WTC11 (cell line): ENCODE measurements around the gene ELMO1. TPM values are rescaled to one million over a fixed set of nuclear protein-coding genes. Genes with fewer than 3 reads are reported as not detected.

ENCODE experiments used
- ATAC-seq: fragments of 200-7000 bp; cut with Tn5 transposase; 2 replicates; pipeline ENCODE4 v1.10.0; 2021; ENCODE audit warnings: mild to moderate bottlenecking, moderate library complexity
- CTCF ChIA-PET: fragments of 300-600 bp; sonication (Branson Sonifier 250); formaldehyde crosslinking; loops from one replicate; lab custom pipeline; 2021; ENCODE audit warnings: antibody characterized with exemption; lab: Charles Lee
- POLR2A ChIA-PET: fragments of 350-600 bp; sonication (Branson Sonifier 250); formaldehyde crosslinking; loops from one replicate; lab custom pipeline; 2021; ENCODE audit warnings: antibody characterized with exemption; lab: Charles Lee
- DNase-seq: peaks from one replicate; pipeline ENCODE4 v3.0.0; 2021; ENCODE audit warnings: low spot score
- H3K27ac Mint-ChIP-seq: 2 replicates; pipeline ENCODE4 v1.8.0; 2021; ENCODE audit warnings: mixed read lengths
- H3K27me3 Mint-ChIP-seq: 2 replicates; pipeline ENCODE4 v1.8.0; 2021; ENCODE audit warnings: low read depth, mild to moderate bottlenecking, moderate library complexity, mixed read lengths
- H3K36me3 Mint-ChIP-seq: 2 replicates; pipeline ENCODE4 v1.8.0; 2021; ENCODE audit warnings: mixed read lengths
- H3K4me1 Mint-ChIP-seq: 2 replicates; pipeline ENCODE4 v1.8.0; 2022; ENCODE audit warnings: mixed read lengths
- H3K4me3 Mint-ChIP-seq: 2 replicates; pipeline ENCODE4 v1.8.0; 2021; ENCODE audit warnings: mild to moderate bottlenecking, moderate library complexity, mixed read lengths
- H3K9me3 Mint-ChIP-seq: 2 replicates; pipeline ENCODE4 v1.8.0; 2021; ENCODE audit warnings: mixed read lengths
- ETV6 ChIP-seq: sonication (generic); formaldehyde crosslinking; IDR thresholded peaks from 2 replicates; pipeline ENCODE4 v1.8.1; 2022; ENCODE audit warnings: mild to moderate bottlenecking, missing genetic modification reagents
- JAZF1 ChIP-seq: fragments of 250-450 bp; sonication (Bioruptor Pico); IDR thresholded peaks from 2 replicates; pipeline ENCODE4 v1.9.0; 2021; ENCODE audit warnings: moderate library complexity, mild to moderate bottlenecking, inconsistent platforms
- OVOL2 ChIP-seq: fragments of 250-450 bp; sonication (Bioruptor Pico); IDR thresholded peaks from 2 replicates; pipeline ENCODE4 v1.9.0; 2021; ENCODE audit warnings: mild to moderate bottlenecking, borderline replicate concordance
- SMAD4 ChIP-seq: sonication (generic); formaldehyde crosslinking; IDR thresholded peaks from 2 replicates; pipeline ENCODE4 v1.8.0; 2022; ENCODE audit warnings: mild to moderate bottlenecking, missing genetic modification reagents
- TEAD1 ChIP-seq: sonication (generic); formaldehyde crosslinking; IDR thresholded peaks from 2 replicates; pipeline ENCODE4 v1.8.0; 2022; ENCODE audit warnings: mild to moderate bottlenecking, missing genetic modification reagents
- TEAD4 ChIP-seq: sonication (generic); formaldehyde crosslinking; IDR thresholded peaks from 2 replicates; pipeline ENCODE4 v1.8.0; 2022; ENCODE audit warnings: mild to moderate bottlenecking, missing genetic modification reagents
- ZNF219 ChIP-seq: sonication (generic); formaldehyde crosslinking; IDR thresholded peaks from 2 replicates; pipeline ENCODE4 v1.8.0; 2023; ENCODE audit warnings: missing genetic modification reagents, mild to moderate bottlenecking, borderline replicate concordance
- ZNF317 ChIP-seq: sonication (generic); formaldehyde crosslinking; IDR thresholded peaks from 2 replicates; pipeline ENCODE4 v1.8.1; 2023; ENCODE audit warnings: low read depth, mild to moderate bottlenecking, moderate library complexity, missing genetic modification reagents, borderline replicate concordance
- ZNF423 ChIP-seq: fragments of 250-450 bp; sonication (Bioruptor Pico); IDR thresholded peaks from 2 replicates; pipeline ENCODE4 v2.1.2; 2022; ENCODE audit warnings: mild to moderate bottlenecking, moderate library complexity
- total RNA-seq: library from RNA; stranded (reverse); gene quantifications from 3 replicates; pipeline ENCODE4 v1.2.3, GENCODE V29; 2021
- TF ChIP-seq, protein P1 (sequence below): sonication (generic); formaldehyde crosslinking; IDR thresholded peaks from 2 replicates; pipeline ENCODE4 v1.8.0; 2023; ENCODE audit warnings: mild to moderate bottlenecking, missing genetic modification reagents
- TF ChIP-seq, protein P2 (sequence below): fragments of 200-600 bp; IDR thresholded peaks from 2 replicates; pipeline ENCODE4 v1.8.0; 2022; ENCODE audit warnings: antibody characterized with exemption
- TF ChIP-seq, protein P3 (sequence below): sonication (generic); formaldehyde crosslinking; IDR thresholded peaks from 2 replicates; pipeline ENCODE4 v1.8.0; 2023; ENCODE audit warnings: missing genetic modification reagents
- TF ChIP-seq, protein P4 (sequence below): sonication (generic); formaldehyde crosslinking; conservative IDR thresholded peaks from 2 replicates; pipeline ENCODE4 v1.8.1; 2022; ENCODE audit warnings: mild to moderate bottlenecking, missing genetic modification reagents
- TF ChIP-seq, protein P5 (sequence below): sonication (generic); formaldehyde crosslinking; IDR thresholded peaks from 2 replicates; pipeline ENCODE4 v1.8.0; 2022; ENCODE audit warnings: mild to moderate bottlenecking, missing genetic modification reagents
- TF ChIP-seq, protein P6 (sequence below): fragments of 250-450 bp; sonication (Bioruptor Pico); IDR thresholded peaks from 2 replicates; pipeline ENCODE4 v1.9.0; 2021; ENCODE audit warnings: mild to moderate bottlenecking, borderline replicate concordance

The ELMO1 gene
- total RNA-seq, 1 experiment from 2014 or later, result 19.4 TPM

DNA sequence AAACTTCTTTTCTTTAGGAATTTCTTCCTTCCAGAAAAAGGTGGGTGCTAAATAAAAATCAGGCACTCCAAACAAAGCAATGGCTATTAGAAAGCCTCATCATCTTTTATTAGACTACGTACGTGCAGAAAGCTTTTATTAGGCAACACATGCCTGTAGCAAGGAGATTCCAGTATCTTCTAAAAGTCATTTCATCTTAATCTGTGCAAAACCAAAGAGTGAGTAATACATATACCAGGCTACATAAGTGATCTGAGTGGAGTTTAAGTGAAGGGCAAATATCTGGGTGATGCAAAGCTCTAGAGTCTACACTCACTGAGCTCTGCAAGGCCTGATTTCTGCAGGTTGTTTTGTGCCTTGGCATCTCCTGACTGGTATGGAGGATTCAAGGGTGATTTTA, 231.7 kb downstream of the ELMO1 start (continued):
- TF ChIP-seq, protein P1, sequence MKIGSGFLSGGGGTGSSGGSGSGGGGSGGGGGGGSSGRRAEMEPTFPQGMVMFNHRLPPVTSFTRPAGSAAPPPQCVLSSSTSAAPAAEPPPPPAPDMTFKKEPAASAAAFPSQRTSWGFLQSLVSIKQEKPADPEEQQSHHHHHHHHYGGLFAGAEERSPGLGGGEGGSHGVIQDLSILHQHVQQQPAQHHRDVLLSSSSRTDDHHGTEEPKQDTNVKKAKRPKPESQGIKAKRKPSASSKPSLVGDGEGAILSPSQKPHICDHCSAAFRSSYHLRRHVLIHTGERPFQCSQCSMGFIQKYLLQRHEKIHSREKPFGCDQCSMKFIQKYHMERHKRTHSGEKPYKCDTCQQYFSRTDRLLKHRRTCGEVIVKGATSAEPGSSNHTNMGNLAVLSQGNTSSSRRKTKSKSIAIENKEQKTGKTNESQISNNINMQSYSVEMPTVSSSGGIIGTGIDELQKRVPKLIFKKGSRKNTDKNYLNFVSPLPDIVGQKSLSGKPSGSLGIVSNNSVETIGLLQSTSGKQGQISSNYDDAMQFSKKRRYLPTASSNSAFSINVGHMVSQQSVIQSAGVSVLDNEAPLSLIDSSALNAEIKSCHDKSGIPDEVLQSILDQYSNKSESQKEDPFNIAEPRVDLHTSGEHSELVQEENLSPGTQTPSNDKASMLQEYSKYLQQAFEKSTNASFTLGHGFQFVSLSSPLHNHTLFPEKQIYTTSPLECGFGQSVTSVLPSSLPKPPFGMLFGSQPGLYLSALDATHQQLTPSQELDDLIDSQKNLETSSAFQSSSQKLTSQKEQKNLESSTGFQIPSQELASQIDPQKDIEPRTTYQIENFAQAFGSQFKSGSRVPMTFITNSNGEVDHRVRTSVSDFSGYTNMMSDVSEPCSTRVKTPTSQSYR (CRISPR knock-in tag), result no peak
- TF ChIP-seq JAZF1, result no peak

DNA sequence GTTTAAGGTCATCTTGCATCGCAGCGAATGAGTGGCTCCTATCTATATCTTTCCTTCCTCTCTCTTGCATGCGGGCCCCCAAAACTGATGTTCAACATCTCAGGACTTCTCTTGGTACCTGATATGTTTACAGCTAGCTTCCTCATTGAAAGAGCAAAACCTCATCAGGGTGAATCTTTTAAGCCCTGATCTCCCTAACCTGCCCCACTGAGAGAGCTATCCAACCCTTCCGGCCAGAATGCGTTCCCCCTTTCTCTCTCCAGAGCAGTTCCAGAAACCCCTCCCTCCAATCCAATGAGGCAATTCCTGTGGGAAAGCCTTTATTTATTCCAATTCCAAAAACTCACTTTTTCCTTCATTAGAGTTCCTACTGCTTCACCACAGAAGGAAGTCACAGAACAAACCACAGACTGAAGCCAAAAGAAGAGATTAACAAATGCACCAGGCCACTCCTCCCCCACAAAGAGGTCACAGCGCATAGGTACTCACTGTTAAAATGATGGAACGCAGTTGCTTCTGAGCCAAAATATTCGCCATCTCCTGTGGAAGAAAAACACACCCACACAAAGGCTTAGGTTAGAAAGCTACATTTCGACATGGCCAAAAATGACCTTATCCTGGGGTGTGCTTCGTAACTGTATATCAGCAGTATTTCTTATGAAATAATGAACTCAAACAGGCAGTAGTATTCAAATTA, 232.4 kb downstream of the ELMO1 start:
- TF ChIP-seq ZNF317 (CRISPR knock-in tag) (no peak), SMAD4 (no peak), OVOL2 (CRISPR knock-in tag) (no peak), ETV6 (CRISPR knock-in tag) (no peak), TEAD4 (no peak), ZNF423 (no peak), TEAD1 (CRISPR knock-in tag) (no peak), ZNF219 (CRISPR knock-in tag) (no peak)
- TF ChIP-seq, protein P2, sequence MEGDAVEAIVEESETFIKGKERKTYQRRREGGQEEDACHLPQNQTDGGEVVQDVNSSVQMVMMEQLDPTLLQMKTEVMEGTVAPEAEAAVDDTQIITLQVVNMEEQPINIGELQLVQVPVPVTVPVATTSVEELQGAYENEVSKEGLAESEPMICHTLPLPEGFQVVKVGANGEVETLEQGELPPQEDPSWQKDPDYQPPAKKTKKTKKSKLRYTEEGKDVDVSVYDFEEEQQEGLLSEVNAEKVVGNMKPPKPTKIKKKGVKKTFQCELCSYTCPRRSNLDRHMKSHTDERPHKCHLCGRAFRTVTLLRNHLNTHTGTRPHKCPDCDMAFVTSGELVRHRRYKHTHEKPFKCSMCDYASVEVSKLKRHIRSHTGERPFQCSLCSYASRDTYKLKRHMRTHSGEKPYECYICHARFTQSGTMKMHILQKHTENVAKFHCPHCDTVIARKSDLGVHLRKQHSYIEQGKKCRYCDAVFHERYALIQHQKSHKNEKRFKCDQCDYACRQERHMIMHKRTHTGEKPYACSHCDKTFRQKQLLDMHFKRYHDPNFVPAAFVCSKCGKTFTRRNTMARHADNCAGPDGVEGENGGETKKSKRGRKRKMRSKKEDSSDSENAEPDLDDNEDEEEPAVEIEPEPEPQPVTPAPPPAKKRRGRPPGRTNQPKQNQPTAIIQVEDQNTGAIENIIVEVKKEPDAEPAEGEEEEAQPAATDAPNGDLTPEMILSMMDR, result no peak
- TF ChIP-seq, protein P3, sequence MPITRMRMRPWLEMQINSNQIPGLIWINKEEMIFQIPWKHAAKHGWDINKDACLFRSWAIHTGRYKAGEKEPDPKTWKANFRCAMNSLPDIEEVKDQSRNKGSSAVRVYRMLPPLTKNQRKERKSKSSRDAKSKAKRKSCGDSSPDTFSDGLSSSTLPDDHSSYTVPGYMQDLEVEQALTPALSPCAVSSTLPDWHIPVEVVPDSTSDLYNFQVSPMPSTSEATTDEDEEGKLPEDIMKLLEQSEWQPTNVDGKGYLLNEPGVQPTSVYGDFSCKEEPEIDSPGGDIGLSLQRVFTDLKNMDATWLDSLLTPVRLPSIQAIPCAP (CRISPR knock-in tag), result no peak
- TF ChIP-seq, protein P4, sequence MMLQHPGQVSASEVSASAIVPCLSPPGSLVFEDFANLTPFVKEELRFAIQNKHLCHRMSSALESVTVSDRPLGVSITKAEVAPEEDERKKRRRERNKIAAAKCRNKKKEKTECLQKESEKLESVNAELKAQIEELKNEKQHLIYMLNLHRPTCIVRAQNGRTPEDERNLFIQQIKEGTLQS (CRISPR knock-in tag), result no peak
- TF ChIP-seq, protein P5, sequence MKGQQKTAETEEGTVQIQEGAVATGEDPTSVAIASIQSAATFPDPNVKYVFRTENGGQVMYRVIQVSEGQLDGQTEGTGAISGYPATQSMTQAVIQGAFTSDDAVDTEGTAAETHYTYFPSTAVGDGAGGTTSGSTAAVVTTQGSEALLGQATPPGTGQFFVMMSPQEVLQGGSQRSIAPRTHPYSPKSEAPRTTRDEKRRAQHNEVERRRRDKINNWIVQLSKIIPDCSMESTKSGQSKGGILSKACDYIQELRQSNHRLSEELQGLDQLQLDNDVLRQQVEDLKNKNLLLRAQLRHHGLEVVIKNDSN (CRISPR knock-in tag), result no peak
- TF ChIP-seq, protein P6, sequence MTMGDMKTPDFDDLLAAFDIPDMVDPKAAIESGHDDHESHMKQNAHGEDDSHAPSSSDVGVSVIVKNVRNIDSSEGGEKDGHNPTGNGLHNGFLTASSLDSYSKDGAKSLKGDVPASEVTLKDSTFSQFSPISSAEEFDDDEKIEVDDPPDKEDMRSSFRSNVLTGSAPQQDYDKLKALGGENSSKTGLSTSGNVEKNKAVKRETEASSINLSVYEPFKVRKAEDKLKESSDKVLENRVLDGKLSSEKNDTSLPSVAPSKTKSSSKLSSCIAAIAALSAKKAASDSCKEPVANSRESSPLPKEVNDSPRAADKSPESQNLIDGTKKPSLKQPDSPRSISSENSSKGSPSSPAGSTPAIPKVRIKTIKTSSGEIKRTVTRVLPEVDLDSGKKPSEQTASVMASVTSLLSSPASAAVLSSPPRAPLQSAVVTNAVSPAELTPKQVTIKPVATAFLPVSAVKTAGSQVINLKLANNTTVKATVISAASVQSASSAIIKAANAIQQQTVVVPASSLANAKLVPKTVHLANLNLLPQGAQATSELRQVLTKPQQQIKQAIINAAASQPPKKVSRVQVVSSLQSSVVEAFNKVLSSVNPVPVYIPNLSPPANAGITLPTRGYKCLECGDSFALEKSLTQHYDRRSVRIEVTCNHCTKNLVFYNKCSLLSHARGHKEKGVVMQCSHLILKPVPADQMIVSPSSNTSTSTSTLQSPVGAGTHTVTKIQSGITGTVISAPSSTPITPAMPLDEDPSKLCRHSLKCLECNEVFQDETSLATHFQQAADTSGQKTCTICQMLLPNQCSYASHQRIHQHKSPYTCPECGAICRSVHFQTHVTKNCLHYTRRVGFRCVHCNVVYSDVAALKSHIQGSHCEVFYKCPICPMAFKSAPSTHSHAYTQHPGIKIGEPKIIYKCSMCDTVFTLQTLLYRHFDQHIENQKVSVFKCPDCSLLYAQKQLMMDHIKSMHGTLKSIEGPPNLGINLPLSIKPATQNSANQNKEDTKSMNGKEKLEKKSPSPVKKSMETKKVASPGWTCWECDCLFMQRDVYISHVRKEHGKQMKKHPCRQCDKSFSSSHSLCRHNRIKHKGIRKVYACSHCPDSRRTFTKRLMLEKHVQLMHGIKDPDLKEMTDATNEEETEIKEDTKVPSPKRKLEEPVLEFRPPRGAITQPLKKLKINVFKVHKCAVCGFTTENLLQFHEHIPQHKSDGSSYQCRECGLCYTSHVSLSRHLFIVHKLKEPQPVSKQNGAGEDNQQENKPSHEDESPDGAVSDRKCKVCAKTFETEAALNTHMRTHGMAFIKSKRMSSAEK (CRISPR knock-in tag), result no peak

More for the DNA sequence above, 232.4 kb downstream of the ELMO1 start:
- H3K27ac Mint-ChIP-seq, result peak overlapping the region; percentile 26; the same call in 1 of the 2 replicates
- ChIA-PET CTCF (interaction anchor here (0.7 to 1.7 kb wide), 6 partner anchors 18 to 621 kb away, joined by 3 to 5 read pairs (median 4); no protein-coding TSS in a partner anchor), POLR2A (interaction anchor here (0.7 kb wide), 2 partner anchors 10 to 18 kb away, joined by 4 to 5 read pairs; no protein-coding TSS in a partner anchor)
- peaks cover 4% of the 10 kb centered on the region; the same call in 1 of the 2 replicates for H3K9me3 Mint-ChIP-seq
- peaks cover 43% of the 10 kb centered on the region for H3K4me1 Mint-ChIP-seq
- DNase-seq (no peak), ATAC-seq (peak; percentile 53)
- no peaks in the 10 kb centered on the region for H3K27me3 Mint-ChIP-seq
- peaks cover 5% of the 10 kb centered on the region for H3K36me3 Mint-ChIP-seq
- 0 out of 2 replicates have a peak overlapping the region, but pooled peaks have one; percentile 20 for H3K4me3 Mint-ChIP-seq
